T-helper 22 cell (primary cell): ENCODE data around the gene IGSF3.

Experiments used
- DNase-seq: peaks from one replicate; pipeline ENCODE4 v3.0.0-alpha.2; 2020; ENCODE audit warnings: low read depth

IGSF3 gene

GRCh38 chr1:116686175-116686574 lies 18.6 kb upstream of the IGSF3 start:
- DNase-seq, result no peak

- DNase-seq, result no peak
These were observed 17.0 kb upstream of the IGSF3 start for GRCh38 chr1:116684575-116684974.

GRCh38 chr1:116682641-116683221 lies 15.2 kb upstream of the IGSF3 start:
- no peak for DNase-seq

DNA sequence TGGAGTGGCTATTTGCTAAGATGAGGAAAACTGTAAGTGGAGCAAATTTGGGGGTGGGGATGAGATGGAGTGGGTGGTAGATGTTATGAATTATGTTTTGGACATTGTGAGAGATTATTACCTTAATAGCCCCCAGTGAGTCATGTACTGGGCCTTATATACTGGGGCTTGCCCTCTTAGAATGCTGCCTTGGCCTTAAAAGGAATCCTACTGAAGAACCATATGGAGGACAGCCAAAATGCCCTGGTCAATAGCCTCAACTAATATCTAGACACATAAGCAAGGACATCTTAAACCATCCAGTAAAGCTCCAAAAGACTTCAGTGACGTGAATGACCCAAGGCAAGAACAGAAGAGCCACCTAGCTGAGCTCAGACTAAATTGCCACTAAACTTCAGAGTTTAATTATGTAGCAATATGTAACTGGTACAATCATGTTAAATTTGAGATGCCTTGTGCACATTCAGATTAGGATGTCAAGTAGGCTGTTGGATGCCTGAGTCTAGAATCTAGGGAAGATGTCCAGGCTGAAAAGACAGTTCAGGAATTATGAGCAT lies 13.9 kb upstream of the IGSF3 start:
- DNase-seq, result no peak

DNA sequence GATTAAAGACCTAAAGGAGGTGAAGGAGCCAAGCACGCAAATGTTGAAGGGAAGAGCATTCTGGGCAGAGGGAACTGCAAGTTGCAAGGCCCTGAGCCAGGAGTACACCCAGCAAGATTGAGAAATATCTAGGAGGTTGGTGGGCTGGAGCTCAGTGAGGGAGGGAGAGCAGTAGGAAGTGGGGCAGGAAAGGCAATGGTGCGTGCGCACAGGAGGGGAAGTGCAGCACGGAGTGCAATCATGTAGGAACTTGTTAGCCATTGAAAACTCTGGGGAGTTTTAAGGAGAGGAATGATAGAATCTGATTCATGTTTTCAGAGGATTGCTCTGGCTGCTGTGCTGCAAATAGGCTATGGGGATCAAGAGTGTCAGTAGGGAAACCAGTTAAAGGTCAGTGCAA lies 13.2 kb upstream of the IGSF3 start:
- DNase-seq, result no peak

DNA sequence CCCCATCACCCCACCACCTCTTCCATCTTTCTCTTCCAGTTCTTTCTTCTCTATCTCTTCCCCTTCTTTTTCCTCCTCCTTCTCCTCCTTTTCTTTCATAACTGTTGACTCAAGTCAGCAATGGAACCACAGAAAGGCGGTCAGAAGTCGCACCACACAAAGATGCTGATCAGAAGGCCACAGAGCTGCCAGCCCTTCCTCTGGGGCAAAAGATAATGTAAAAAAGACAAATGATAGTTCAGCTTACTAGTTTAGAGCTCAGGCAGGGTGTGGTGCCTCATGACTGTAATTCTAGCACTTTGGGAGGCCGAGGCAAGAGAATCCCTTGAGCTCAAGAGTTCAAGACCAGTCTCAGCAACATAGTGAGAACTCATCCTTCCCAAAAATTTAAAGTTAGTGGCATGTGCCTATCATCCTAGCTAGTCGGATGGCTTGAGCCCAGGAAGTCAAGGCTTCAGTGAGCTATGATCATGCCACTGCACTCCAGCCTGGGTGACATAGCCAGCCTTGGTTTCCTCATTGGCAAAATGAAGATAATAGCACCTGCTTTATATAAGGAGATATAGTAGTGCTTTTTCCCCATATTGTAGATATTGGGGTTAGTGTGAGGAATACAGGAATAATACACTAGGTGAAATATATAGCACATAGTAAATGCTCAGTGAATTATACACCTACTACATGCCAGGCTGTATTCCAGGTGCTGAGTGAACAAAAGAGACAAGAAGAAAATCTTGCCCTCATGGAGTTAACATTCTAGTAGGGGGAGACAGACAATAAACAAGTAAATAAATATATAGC lies 12.5 kb upstream of the IGSF3 start:
- no peak for DNase-seq

GRCh38 chr1:116679091-116679827 lies 11.7 kb upstream of the IGSF3 start:
- no peak for DNase-seq

DNA sequence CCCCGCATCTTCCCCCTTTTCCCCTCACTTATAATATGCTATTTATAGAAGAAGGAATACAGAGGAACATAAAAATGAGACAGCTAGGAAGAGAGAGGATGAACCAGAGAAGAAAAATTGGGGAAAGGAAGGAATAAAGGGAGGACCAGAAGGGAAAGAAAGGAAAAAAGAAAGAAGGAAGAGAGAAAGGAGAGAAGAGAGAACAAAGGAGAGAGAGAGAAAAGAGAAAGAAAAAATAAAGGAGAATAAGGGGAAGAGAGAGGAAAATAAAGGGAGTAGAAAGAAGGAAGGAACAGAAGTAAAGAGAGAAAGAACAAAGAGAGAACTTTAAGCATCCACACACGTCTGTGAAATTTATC lies 11.2 kb upstream of the IGSF3 start:
- DNase-seq, result no peak

- DNase-seq, result no peak
These were observed 10.0 kb upstream of the IGSF3 start for GRCh38 chr1:116677474-116678062.

- DNase-seq, result no peak
These were observed 8.8 kb upstream of the IGSF3 start for GRCh38 chr1:116676291-116676690.

DNA sequence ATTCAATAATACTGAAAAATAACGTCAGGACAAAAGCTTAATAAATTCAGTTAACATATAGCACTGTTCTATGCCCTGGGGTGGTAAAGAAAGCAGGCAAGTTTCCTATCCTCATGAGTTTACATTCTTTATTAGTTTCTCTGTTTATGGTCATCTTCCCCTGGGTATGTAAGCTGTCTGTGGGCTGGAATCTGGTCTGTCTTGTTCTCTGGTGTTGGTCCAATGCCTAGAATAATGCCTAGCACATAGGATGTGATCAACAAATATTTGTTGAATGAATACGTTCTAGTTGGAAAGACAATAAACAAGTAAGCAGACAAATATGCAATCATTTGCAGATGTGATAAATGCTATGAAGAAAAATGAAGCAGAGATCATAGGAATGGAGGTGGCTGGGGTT lies 7.2 kb upstream of the IGSF3 start:
- DNase-seq, result no peak

DNA sequence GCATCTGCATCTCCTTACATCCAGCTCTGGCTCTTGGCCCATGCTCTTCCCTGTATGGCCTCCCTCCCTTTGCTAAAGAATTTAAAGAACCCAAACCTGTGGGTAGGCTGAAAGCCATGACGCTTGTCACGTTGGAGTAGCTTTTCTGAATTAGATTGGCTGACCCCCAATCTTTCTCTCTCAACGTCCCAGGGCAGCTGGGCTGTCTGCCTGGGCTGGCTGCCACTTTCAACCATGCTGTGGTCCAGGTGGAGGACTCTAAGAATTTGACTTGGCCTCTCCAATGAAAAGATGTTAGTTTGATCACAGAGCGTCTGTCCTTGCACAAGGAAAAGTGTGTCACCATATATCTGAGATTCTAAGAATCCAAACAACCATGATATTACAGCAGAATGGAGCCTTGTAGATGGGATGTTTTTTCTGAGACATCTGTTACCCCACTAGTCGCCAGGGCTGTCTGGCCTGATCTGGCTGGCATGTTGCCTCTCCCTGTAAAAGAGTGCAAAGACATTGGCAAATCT lies 6.5 kb upstream of the IGSF3 start:
- no peak for DNase-seq

GRCh38 chr1:116671912-116672311 lies 4.4 kb upstream of the IGSF3 start:
- DNase-seq, result no peak

DNA sequence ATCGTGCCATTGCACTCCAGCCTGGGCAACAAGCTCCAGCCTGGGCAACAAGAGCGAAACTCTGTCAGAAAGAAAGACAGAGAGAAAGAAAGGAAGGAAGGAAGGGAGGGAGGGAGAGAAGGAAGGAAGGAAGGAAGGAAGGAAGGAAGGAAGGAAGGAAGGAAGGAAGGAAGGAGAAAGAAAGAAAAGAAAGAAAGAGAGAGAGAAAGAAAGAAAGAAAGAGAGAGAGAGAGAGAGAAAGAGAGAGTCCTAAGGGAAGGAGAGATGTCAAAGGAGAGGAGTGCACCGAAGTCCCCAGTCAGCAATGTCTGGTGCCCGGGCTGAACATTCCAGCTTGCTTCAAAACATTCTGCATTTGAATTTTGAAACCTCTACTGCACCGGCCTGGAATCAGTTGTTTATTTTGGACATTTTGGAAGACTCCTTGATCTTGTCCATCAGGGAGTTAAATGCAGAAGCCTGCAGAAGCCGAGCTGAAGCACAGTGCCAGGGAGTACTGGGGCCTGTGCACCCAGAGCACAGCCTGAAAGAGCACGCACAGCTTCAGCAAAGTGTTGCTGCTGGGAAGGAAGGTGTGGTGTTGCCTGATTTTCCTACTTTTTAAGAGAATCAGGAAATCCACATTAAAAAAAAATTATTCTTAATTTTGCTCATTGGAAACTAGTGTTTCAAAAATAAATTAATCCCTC lies 3.7 kb upstream of the IGSF3 start:
- DNase-seq, result no peak

GRCh38 chr1:116668277-116668676 lies 744 bp upstream of the IGSF3 start:
- DNase-seq, result no peak

DNA sequence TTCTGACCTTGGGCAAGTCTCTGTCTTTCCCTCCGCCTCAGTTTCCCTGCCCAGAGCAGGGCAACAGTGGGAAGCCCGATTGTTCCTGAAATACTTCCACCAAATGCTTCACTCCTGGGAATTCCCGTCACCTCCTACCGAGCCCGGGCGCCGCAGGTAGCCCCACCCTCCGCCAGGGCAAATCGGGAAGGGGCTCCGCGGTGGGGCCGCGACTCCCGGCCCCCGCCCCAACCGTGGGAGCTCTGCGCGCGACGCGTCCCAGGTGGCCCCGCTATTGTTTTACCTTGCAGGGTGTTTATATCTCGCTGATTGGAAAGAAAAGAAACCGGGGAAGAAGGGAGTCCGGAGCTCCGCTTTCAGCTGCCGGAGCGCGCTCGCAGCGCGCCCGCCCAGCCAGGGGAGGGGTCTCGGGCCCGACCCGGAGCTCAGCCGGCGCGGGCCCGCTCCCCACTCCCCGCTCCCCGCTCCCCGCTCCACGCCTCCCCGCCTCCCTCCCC lies 407 bp downstream of the IGSF3 start:
- DNase-seq, result no peak

- DNase-seq, result no peak
These were observed 1.1 kb downstream of the IGSF3 start for GRCh38 chr1:116666187-116667077.

DNA sequence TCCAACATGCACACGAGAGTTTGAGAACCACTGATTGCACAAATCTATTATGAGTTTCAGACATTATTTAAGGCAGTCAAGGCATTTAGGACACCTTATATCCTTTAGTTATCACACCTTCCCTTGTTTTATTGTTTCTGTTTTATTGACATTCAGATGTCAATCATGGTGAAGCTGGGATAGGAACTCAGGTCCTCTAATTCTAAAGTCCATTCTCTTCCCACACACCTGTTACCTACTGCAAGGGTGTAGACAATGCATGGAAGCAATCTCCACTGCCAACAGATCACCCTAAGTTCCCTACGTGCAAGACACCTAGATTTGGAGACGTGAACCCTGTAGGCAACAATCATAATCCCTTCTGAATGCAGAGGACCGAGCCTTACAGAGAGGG lies 2.6 kb downstream of the IGSF3 start:
- DNase-seq, result no peak

GRCh38 chr1:116664366-116664977 lies 3.1 kb downstream of the IGSF3 start:
- DNase-seq, result no peak

- no peak for DNase-seq
These were observed 3.7 kb downstream of the IGSF3 start for GRCh38 chr1:116663821-116664220.
